ENCODE measurements around the gene C12orf42.

The C12orf42 gene

GRCh38 chr12:103495469-103496456 lies at the start of gene C12orf42:
Gene C12orf42, minus strand, starts transcription at chr12:103495968. Its CDS starts 17,542 bp downstream, at chr12:103478426.
- peaks cover 53% of the 10 kb centered on the region for H3K27me3 Mint-ChIP-seq
- peak; percentile 47 to 50 for DNase-seq
- no peak within 1 kb of the TSS for H3K27ac Mint-ChIP-seq
- peaks cover 6 to 13% of the 10 kb centered on the region in 2 donors for H3K9me3 Mint-ChIP-seq
- peaks cover 29% of the 10 kb centered on the region for H3K4me1 Mint-ChIP-seq
- ATAC-seq = peak; percentile 74
- peak within 1 kb of the TSS; percentile 80 to 86 for H3K4me3 Mint-ChIP-seq

DNA sequence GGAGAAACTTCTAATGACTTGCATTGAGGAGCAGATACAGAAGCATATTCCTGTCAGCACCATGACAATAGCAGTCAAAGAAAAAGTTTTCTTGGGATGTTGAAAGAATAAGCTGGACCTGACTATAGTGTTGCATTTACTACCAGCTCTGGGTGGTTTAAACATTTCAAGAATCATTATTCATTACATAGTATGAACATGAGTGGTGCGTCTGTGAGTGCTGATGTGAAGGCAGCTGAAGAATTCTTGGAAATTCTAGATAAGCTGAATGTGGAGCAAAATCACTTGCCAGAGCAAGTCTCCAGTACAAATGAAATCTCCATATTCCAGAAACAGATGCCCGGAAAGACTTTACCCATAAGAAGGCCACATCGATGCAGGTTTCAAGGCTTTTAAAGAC lies 46.3 kb upstream of the C12orf42 start:
- no peak for ATAC-seq
- Mint-ChIP-seq H3K27me3 (peaks cover 7% of the 10 kb centered on the region), H3K4me3 (no peak overlapping the region), H3K27ac (no peak overlapping the region), H3K9me3 (no peaks in the 10 kb centered on the region), H3K4me1 (peaks cover 8% of the 10 kb centered on the region)
- no peak for DNase-seq

- Mint-ChIP-seq H3K4me1 (peaks cover 8% of the 10 kb centered on the region), H3K9me3 (no peaks in the 10 kb centered on the region), H3K27me3 (no peaks in the 10 kb centered on the region), H3K27ac (peak overlapping the region in 1 of 2 donors; percentile 36), H3K4me3 (no peak overlapping the region)
- ATAC-seq = no peak
- no peak for DNase-seq
Measured at GRCh38 chr12:103540319-103540718, 44.6 kb upstream of the C12orf42 start.

- H3K27ac Mint-ChIP-seq = no peak overlapping the region
- H3K4me1 Mint-ChIP-seq = peaks cover 8% of the 10 kb centered on the region
- no peak overlapping the region for H3K4me3 Mint-ChIP-seq
- no peaks in the 10 kb centered on the region for H3K9me3 Mint-ChIP-seq
- no peaks in the 10 kb centered on the region for H3K27me3 Mint-ChIP-seq
- ATAC-seq = no peak
- no peak for DNase-seq
Measured at GRCh38 chr12:103538397-103538796, 42.6 kb upstream of the C12orf42 start.

- Mint-ChIP-seq H3K27me3 (peaks cover 13% of the 10 kb centered on the region), H3K4me3 (no peak overlapping the region)
Measured at GRCh38 chr12:103530307-103531066, 34.7 kb upstream of the C12orf42 start.

DNA sequence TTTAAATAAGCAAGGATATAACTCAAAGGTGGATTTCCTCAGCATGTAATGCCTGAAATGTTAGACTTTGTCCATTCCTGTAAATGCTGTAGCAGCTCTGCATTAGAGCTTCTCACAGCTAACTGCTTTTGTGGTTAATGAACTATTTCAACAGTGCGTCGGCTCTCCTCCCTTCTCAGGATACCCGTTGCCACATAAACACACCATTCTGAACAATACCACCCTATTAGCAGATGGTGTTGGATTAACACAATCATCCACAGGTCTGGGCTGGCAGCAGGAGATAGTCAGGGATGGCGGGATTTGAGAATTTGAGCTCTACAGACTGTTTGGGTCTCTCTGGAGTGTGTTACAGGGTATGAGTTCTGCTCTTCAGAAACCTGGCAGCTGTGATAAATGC lies 33.5 kb upstream of the C12orf42 start:
- Mint-ChIP-seq H3K4me1 (no peaks in the 10 kb centered on the region), H3K4me3 (no peak overlapping the region), H3K9me3 (no peaks in the 10 kb centered on the region), H3K27me3 (peaks cover 13% of the 10 kb centered on the region), H3K27ac (no peak overlapping the region)
- ATAC-seq (no peak), DNase-seq (no peak)

More at GRCh38 chr12:103530307-103531066, 34.7 kb upstream of the C12orf42 start:
- Mint-ChIP-seq H3K27ac (no peak overlapping the region), H3K4me1 (no peaks in the 10 kb centered on the region), H3K9me3 (no peaks in the 10 kb centered on the region)
- DNase-seq (peak in 1 of 2 donors; percentile 14), ATAC-seq (peak; percentile 49)

DNA sequence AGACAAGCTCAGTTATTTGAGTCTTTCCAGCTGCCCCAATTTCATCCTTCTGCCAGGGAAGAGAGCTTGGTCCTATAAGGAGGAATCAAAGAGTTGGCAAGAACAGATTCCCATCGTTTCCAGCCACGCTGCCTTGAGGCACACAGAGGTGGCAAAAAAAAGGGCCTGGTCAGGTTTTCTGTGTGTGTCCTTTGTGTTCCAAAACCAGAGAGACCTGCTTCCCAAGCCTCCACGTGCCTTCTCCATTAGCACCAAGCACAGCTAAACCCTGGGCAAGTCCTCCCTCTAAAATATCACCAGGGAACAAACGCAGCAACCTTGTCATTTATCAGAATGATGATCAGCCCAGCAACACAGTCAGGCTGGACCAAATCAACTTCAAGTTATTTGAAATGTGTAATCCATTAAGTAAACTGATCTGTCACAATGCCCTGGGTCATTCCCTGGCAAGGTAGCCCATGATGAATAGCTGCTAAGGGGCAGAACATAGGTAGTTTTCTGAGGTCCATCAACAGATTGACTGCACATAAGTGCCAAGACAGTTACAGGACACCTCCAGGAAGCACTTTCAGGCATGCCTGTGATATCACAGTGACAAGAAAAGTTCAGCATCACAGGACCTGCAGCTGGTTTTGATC lies 28.6 kb upstream of the C12orf42 start:
- DNase-seq = no peak
- no peak overlapping the region for H3K4me3 Mint-ChIP-seq

GRCh38 chr12:103523771-103524170 lies 28.0 kb upstream of the C12orf42 start:
- H3K9me3 Mint-ChIP-seq = peaks cover 0 to 7% of the 10 kb centered on the region in 2 donors
- no peak for DNase-seq
- ATAC-seq = no peak
- no peak overlapping the region for H3K27ac Mint-ChIP-seq
- H3K4me1 Mint-ChIP-seq = no peaks in the 10 kb centered on the region
- H3K27me3 Mint-ChIP-seq = peaks cover 34% of the 10 kb centered on the region
- no peak overlapping the region for H3K4me3 Mint-ChIP-seq

More for the DNA sequence above, 28.6 kb upstream of the C12orf42 start:
- Mint-ChIP-seq H3K9me3 (peaks cover 0 to 7% of the 10 kb centered on the region in 2 donors), H3K27me3 (peaks cover 33% of the 10 kb centered on the region), H3K27ac (no peak overlapping the region), H3K4me1 (no peaks in the 10 kb centered on the region)
- no peak for ATAC-seq

- Mint-ChIP-seq H3K27me3 (peaks cover 36% of the 10 kb centered on the region), H3K9me3 (peaks cover 0 to 13% of the 10 kb centered on the region in 2 donors), H3K4me3 (no peak overlapping the region), H3K27ac (peak overlapping the region in 1 of 2 donors; percentile 74), H3K4me1 (no peaks in the 10 kb centered on the region)
- DNase-seq = no peak
- no peak for ATAC-seq
Measured at GRCh38 chr12:103520686-103521215, 25.0 kb upstream of the C12orf42 start.

DNA sequence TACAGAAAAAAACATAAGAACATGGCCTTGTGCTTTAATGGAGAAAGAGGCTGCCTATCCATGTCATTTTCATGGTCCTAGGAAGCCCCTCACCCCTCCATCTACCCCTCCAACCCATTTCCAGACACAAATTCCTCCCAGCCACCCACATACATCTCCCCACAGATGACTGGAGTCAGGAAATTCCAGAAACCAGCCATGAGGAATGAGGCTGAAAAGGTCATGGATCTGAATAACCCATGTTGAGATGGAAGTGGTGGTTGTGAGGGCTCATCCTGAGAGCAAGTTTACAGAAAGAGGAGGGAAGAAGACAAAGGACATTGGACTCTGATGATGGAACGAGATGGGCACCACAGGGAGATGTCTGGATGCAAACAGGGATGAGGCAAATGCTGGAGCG lies 23.9 kb upstream of the C12orf42 start:
- DNase-seq = no peak

GRCh38 chr12:103518899-103519298 lies 23.1 kb upstream of the C12orf42 start:
- Mint-ChIP-seq H3K27ac (no peak overlapping the region), H3K4me3 (no peak overlapping the region), H3K4me1 (no peaks in the 10 kb centered on the region), H3K27me3 (peaks cover 36% of the 10 kb centered on the region), H3K9me3 (peaks cover 6 to 20% of the 10 kb centered on the region in 2 donors)
- no peak for DNase-seq
- no peak for ATAC-seq

More for the DNA sequence above, 23.9 kb upstream of the C12orf42 start:
- H3K27ac Mint-ChIP-seq = no peak overlapping the region
- peaks cover 36% of the 10 kb centered on the region for H3K27me3 Mint-ChIP-seq
- no peak overlapping the region for H3K4me3 Mint-ChIP-seq
- peaks cover 0 to 13% of the 10 kb centered on the region in 2 donors for H3K9me3 Mint-ChIP-seq
- no peak for ATAC-seq
- no peaks in the 10 kb centered on the region for H3K4me1 Mint-ChIP-seq

GRCh38 chr12:103517161-103517560 lies 21.4 kb upstream of the C12orf42 start:
- Mint-ChIP-seq H3K4me1 (no peaks in the 10 kb centered on the region), H3K9me3 (peaks cover 10 to 22% of the 10 kb centered on the region in 2 donors), H3K4me3 (no peak overlapping the region), H3K27me3 (peaks cover 30% of the 10 kb centered on the region), H3K27ac (no peak overlapping the region)
- ATAC-seq (no peak), DNase-seq (no peak)

GRCh38 chr12:103515341-103515740 lies 19.6 kb upstream of the C12orf42 start:
- Mint-ChIP-seq H3K27me3 (peaks cover 14% of the 10 kb centered on the region), H3K9me3 (peaks cover 10 to 19% of the 10 kb centered on the region in 2 donors), H3K4me1 (no peaks in the 10 kb centered on the region), H3K27ac (no peak overlapping the region), H3K4me3 (no peak overlapping the region)
- ATAC-seq = no peak
- DNase-seq = no peak

GRCh38 chr12:103513875-103514274 lies 18.1 kb upstream of the C12orf42 start:
- H3K27ac Mint-ChIP-seq = no peak overlapping the region
- H3K4me1 Mint-ChIP-seq = no peaks in the 10 kb centered on the region
- peaks cover 10 to 19% of the 10 kb centered on the region in 2 donors for H3K9me3 Mint-ChIP-seq
- peak; percentile 52 for ATAC-seq
- no peak overlapping the region for H3K4me3 Mint-ChIP-seq
- peaks cover 3% of the 10 kb centered on the region for H3K27me3 Mint-ChIP-seq
- DNase-seq = no peak
